ENCODE results near the gene TSPAN9.

DNA sequence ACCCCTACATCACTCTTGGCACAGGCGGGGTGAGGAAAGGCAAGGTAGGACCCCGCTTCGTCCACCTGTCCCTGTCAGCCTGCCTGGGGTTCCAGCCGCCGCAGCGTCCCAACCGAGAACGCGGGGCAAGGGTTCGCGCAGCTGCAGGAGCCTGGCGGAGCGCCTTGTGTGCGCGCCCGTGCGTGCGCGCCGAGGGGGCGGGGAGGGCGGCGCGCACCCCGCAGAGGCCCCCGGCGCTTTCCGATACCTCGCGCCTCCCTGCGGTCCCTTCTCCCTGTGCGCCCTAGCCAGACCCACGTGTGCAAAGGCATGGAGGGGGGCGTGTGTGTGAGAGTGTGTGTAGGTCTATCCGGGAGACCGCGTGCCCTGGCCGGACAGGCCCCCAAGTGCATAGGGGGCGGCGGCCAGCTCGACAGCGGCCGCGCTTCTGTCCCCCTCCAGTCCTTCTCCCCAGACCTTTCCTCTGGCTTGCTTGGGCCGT is 122.4 kb downstream of the TSPAN9 start:
- TF ChIP-seq POLR2A (IDR thresholded peaks at IDR 0.05) (no peak), CTCF (IDR thresholded peaks at IDR 0.05) (no peak)

Measured in body of pancreas (tissue), 4 donors.